Keratinocyte (primary cell): Measurements from ENCODE around the gene PPFIA1. TPM values are rescaled to one million over a fixed set of nuclear protein-coding genes. Genes with fewer than 3 reads are reported as not detected.

Experiments used
- DNase-seq: peaks from one replicate; pipeline ENCODE4 v3.0.0-alpha.2; 2011; ENCODE audit warnings: low read depth, missing footprints, low spot score
- FAIRE-seq: peaks from 2 replicates; lab custom pipeline; 2011; peaks lifted over from hg19 to GRCh38; lab: Jason Lieb, UNC
- H2AFZ ChIP-seq: 2 replicates; pipeline ENCODE4 v1.6.0; 2012; ENCODE audit warnings: low read length, control low read depth, inconsistent platforms; ENCODE audit not compliant: control insufficient read depth
- H3K27ac ChIP-seq: 2 replicates; pipeline ENCODE4 v1.5.1; 2011; ENCODE audit warnings: low read length; ENCODE audit not compliant: control insufficient read depth, insufficient read depth
- H3K27me3 ChIP-seq: 3 replicates; pipeline ENCODE4 v1.6.0; 2011; ENCODE audit warnings: low read length; ENCODE audit not compliant: control insufficient read depth, insufficient read depth; ENCODE audit errors: extremely low read depth
- H3K36me3 ChIP-seq, 2 experiments: 2 replicates in 1 of 2; 3 replicates in 1 of 2; pipeline ENCODE4 v1.5.1; 2011; ENCODE audit warnings: low read length in 2 of 2, mild to moderate bottlenecking in 1 of 2; ENCODE audit not compliant: control insufficient read depth in 2 of 2, insufficient read depth in 2 of 2; ENCODE audit errors: extremely low read depth in 1 of 2
- H3K4me1 ChIP-seq: 3 replicates; pipeline ENCODE4 v1.5.1; 2011; ENCODE audit warnings: low read length; ENCODE audit not compliant: control insufficient read depth, insufficient read depth; ENCODE audit errors: extremely low read depth
- H3K4me2 ChIP-seq: 3 replicates; pipeline ENCODE4 v1.6.0; 2011; ENCODE audit warnings: low read depth, low read length; ENCODE audit not compliant: control insufficient read depth, insufficient read depth; ENCODE audit errors: extremely low read depth
- H3K4me3 ChIP-seq, 3 experiments: fragments of 200-600 bp in 1 of 3; sonication (generic) in 1 of 3; 2 replicates in 2 of 3; 3 replicates in 1 of 3; pipeline ENCODE4 v1.5.1; 2011 to 2016; ENCODE audit warnings: low read length in 3 of 3, mild to moderate bottlenecking in 3 of 3, control low read depth in 2 of 3, inconsistent platforms in 1 of 3, low read depth in 1 of 3, mixed read lengths in 1 of 3, mixed run types in 1 of 3, moderate library complexity in 1 of 3; ENCODE audit not compliant: control insufficient read depth in 2 of 3, insufficient read depth in 2 of 3; ENCODE audit errors: extremely low read depth in 1 of 3
- H3K79me2 ChIP-seq: 2 replicates; pipeline ENCODE4 v1.6.0; 2012; ENCODE audit warnings: low read length; ENCODE audit not compliant: control insufficient read depth, insufficient read depth
- H3K9ac ChIP-seq: 3 replicates; pipeline ENCODE4 v1.6.0; 2011; ENCODE audit warnings: low read length; ENCODE audit not compliant: control insufficient read depth, insufficient read depth; ENCODE audit errors: extremely low read depth
- H3K9me1 ChIP-seq: 3 replicates; pipeline ENCODE4 v1.6.0; 2011; ENCODE audit warnings: low read length; ENCODE audit not compliant: control insufficient read depth, insufficient read depth; ENCODE audit errors: extremely low read depth
- H3K9me3 ChIP-seq: 2 replicates; pipeline ENCODE4 v1.5.1; 2012; ENCODE audit warnings: low read depth, low read length; ENCODE audit not compliant: control insufficient read depth
- H4K20me1 ChIP-seq: 3 replicates; pipeline ENCODE4 v1.6.0; 2011; ENCODE audit warnings: low read length; ENCODE audit not compliant: control insufficient read depth, insufficient read depth; ENCODE audit errors: extremely low read depth
- CTCF ChIP-seq, 3 experiments: IDR thresholded peaks in 1 of 3; conservative IDR thresholded peaks in 1 of 3; optimal IDR thresholded peaks in 1 of 3; 2 replicates in 2 of 3; 3 replicates in 1 of 3; pipeline versions ENCODE3 to v1.5.1; 2011; ENCODE audit warnings: low read length in 3 of 3, mild to moderate bottlenecking in 3 of 3, moderate library complexity in 2 of 3, control low read depth in 1 of 3, inconsistent platforms in 1 of 3; ENCODE audit not compliant: insufficient read depth in 2 of 3; ENCODE audit errors: extremely low read depth in 1 of 3
- EZH2 ChIP-seq: IDR thresholded peaks from one replicate; pipeline ENCODE4 v1.6.1; 2012; ENCODE audit warnings: inconsistent platforms, mild to moderate bottlenecking, low read length, moderate library complexity
- dilution Hi-C: fragments of 300-500 bp; cut with MboI; formaldehyde crosslinking; loops from one replicate; pipeline ENCODE4 v1.7.0; 2020; ENCODE audit warnings: low sequenced_read_pairs; ENCODE audit not compliant: extremely low pct_ligation_motif_present
- polyA plus RNA-seq, 5 experiments: library from polyadenylated mRNA; depleted of rRNA in 3 of 5; stranded (reverse) in 3 of 5; stranded (forward) in 1 of 5; unstranded in 1 of 5; fragments of >200 nt; gene quantifications; 1 replicate in 1 of 5; 2 replicates in 3 of 5; 3 replicates in 1 of 5; pipeline versions ENCODE4 v1.2.1 to v1.2.3, GENCODE V29; 2011 to 2012; ENCODE audit warnings: missing spikeins in 2 of 5, low read depth in 1 of 5, low replicate concordance in 1 of 5

Gene PPFIA1
- polyA plus RNA-seq, 1 donor (not counting 4 experiments of a cell fraction or from before 2014, with no cell fraction given): 27.6 TPM

- H3K36me3 ChIP-seq: peaks cover 0 to 2% of the 10 kb centered on the region in 2 experiments
- no peak overlapping the region for H3K27ac ChIP-seq
- dilution Hi-C loops: no loop called here
- FAIRE-seq (no peak), DNase-seq (no peak)
- no peak overlapping the region for H3K4me3 ChIP-seq
- H4K20me1 ChIP-seq: peaks cover 5% of the 10 kb centered on the region
- H3K9me1 ChIP-seq: peaks cover 3% of the 10 kb centered on the region
- H3K4me2 ChIP-seq: no peak overlapping the region
- peaks cover 2% of the 10 kb centered on the region for H3K4me1 ChIP-seq
- no peak overlapping the region for H3K9ac ChIP-seq
- TF ChIP-seq EZH2: no peak
- no peak for TF ChIP-seq CTCF (optimal IDR thresholded peaks at IDR 0.05 in 1 of 3, IDR thresholded peaks at IDR 0.05 in 1 of 3, conservative IDR thresholded peaks at IDR 0.05 in 1 of 3; ENCODE audit: extremely low read depth in 1 of 3, insufficient read depth in 2 of 3, low read length in 3 of 3)
- H3K79me2 ChIP-seq: peaks cover 57% of the 10 kb centered on the region
- no peaks in the 10 kb centered on the region for H3K27me3 ChIP-seq
- H3K9me3 ChIP-seq: no peaks in the 10 kb centered on the region
- no peak overlapping the region for H2AFZ ChIP-seq
Observed at GRCh38 chr11:70307176-70307575, 36.7 kb downstream of the PPFIA1 start.

GRCh38 chr11:70311616-70312015, 41.1 kb downstream of the PPFIA1 start:
- Histone ChIP-seq H3K79me2 (peaks cover 42% of the 10 kb centered on the region), H3K9ac (no peak overlapping the region), H3K9me1 (no peaks in the 10 kb centered on the region), H4K20me1 (no peaks in the 10 kb centered on the region), H3K27ac (no peak overlapping the region), H3K9me3 (no peaks in the 10 kb centered on the region), H3K4me2 (no peak overlapping the region), H3K4me1 (no peaks in the 10 kb centered on the region), H3K4me3 (no peak overlapping the region), H3K27me3 (no peaks in the 10 kb centered on the region), H3K36me3 (peaks cover 0 to 1% of the 10 kb centered on the region in 2 experiments), H2AFZ (no peak overlapping the region)
- no peak for FAIRE-seq
- dilution Hi-C loops: no loop called here
- TF ChIP-seq CTCF (optimal IDR thresholded peaks at IDR 0.05 in 1 of 3, IDR thresholded peaks at IDR 0.05 in 1 of 3, conservative IDR thresholded peaks at IDR 0.05 in 1 of 3; ENCODE audit: extremely low read depth in 1 of 3, insufficient read depth in 2 of 3, low read length in 3 of 3): no peak
- no peak for TF ChIP-seq EZH2
- DNase-seq: no peak
